ENCODE data around the gene POLE2.
"Not testable (repeated sequence)": the region's sequence is repeated elsewhere in the genome, so short reads cannot be mapped to it uniquely, and the experiment has no call there.

DNA sequence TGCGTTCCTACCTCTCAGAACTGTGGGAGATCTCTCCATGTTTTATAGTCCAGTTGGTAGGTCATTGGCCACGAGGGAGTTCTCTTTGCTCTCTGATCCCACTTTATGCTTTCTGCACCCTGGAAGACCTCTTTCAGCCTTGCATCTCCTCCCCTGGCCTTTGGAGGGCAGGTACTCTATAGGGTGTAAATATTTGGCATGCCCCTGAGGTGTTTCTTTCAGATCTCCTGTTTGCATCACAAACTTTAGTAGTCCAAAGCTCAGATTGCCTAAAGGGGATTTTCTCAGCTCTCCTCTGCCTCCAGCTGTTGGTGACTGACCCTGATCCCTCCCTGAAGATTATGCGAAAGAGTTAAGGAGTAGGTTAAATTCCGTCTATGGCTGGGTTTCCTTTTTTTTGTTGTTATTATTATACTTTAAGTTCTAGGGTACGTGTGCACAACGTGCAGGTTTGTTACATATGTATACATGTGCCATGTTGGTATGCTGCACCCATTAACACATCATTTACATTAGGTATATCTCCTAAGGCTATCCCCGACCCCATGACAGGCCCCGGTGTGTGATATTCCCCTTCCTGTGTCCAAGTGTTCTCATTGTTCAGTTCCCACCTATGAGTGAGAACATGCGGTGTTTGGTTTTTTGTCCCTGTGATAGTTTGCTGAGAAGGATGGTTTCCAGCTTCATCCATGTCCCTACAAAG lies 33.9 kb upstream of the POLE2 start:
- TF ChIP-seq, protein P1, sequence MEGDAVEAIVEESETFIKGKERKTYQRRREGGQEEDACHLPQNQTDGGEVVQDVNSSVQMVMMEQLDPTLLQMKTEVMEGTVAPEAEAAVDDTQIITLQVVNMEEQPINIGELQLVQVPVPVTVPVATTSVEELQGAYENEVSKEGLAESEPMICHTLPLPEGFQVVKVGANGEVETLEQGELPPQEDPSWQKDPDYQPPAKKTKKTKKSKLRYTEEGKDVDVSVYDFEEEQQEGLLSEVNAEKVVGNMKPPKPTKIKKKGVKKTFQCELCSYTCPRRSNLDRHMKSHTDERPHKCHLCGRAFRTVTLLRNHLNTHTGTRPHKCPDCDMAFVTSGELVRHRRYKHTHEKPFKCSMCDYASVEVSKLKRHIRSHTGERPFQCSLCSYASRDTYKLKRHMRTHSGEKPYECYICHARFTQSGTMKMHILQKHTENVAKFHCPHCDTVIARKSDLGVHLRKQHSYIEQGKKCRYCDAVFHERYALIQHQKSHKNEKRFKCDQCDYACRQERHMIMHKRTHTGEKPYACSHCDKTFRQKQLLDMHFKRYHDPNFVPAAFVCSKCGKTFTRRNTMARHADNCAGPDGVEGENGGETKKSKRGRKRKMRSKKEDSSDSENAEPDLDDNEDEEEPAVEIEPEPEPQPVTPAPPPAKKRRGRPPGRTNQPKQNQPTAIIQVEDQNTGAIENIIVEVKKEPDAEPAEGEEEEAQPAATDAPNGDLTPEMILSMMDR (conservative IDR thresholded peaks at IDR 0.05 in 1 of 2, IDR thresholded peaks at IDR 0.05 in 1 of 2; ENCODE audit: low read depth in 1 of 2, low read length in 2 of 2): not testable (repeated sequence)
- TF ChIP-seq EZH2 (IDR thresholded peaks at IDR 0.05; ENCODE audit: low read length, missing control alignments): not testable (repeated sequence)
